ENCODE measurements around the gene SYTL3.
"Not testable (repeated sequence)": the region's sequence is repeated elsewhere in the genome, so short reads cannot be mapped to it uniquely, and the experiment has no call there.

The SYTL3 gene, protein sequence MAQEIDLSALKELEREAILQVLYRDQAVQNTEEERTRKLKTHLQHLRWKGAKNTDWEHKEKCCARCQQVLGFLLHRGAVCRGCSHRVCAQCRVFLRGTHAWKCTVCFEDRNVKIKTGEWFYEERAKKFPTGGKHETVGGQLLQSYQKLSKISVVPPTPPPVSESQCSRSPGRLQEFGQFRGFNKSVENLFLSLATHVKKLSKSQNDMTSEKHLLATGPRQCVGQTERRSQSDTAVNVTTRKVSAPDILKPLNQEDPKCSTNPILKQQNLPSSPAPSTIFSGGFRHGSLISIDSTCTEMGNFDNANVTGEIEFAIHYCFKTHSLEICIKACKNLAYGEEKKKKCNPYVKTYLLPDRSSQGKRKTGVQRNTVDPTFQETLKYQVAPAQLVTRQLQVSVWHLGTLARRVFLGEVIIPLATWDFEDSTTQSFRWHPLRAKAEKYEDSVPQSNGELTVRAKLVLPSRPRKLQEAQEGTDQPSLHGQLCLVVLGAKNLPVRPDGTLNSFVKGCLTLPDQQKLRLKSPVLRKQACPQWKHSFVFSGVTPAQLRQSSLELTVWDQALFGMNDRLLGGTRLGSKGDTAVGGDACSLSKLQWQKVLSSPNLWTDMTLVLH

DNA sequence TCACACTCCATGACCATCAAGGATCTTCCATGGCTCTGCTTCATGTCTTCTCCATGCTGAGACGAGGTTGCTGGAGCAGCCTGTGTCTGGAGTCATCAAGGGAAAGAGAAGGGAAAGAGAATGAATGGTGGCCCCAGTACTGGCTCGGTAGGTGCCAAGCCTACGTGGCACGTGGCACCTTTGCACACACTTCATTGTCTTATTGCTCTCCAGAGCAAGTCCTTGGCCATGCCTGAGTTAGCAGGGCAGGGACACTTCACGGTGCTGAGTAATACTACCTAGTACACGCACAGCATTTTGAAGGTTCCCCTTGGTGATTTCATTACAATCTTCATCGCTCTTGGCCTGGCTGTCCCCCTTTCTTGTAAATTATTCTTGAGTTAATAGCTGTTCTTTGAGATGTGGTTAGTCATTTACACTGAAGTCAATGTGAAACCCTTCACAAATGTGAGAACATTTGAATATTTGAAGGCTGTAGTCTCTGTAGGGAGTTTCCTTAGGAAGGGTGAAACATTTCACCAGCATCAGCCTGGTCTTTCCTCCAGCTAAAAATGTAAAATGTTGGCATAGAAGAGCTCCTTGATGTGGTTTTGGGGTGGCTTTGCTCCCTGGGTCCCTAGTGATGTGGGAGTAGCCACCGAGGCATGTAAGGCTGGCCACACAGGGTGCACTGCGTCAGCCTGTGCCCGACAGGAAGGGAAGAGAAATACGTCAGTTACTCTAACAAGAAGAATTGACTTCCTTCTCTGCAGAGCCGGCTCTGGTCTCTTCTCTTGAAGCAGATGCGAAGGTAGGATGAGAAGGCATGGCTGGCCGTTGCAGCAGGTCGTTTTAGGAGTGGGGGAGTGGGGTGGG, at the start of gene SYTL3:
TSS of gene SYTL3 (plus strand) at position 766 of the 855 bp plus-strand sequence. CDS start 13,215 bp downstream, outside the sequence.
- DNase-seq = no peak

DNA sequence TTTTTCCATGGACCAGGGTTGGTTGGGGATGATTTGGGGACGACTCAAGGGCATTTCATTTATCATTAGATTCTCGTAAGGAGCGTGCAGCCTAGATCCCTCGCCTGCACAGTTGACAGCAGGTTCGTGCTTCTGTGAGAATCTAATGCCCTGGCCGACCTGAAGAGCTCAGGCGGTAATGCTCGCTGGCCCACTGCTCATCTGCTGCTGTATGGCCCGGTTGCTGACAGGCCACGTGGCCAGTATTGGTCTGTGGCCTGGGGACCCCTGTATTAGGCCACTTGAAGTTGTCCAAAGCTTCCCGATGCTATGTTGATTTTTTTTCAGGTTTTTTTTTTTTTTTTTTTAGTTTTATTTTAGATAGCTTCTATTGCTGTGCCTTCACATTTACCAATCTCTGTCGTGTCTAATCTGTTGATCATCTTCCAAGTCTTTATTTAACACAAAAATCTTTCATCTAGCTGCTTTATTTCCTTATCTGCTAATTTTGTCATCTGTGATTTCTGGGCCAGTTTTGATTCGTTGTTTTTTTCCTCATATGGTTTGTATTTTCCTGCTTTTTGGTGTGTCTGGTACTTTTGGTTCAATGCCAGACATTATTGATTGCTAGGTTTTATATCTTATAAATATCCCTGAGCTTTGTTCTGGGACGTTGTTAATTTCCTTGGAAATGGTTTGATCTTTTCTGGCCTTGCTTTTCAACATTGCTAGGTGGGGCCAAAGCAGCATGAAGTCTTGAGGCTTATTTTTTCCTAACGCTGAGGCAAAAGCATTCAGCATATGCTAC, 46.4 kb upstream of the SYTL3 start:
- DNase-seq = no peak

DNA sequence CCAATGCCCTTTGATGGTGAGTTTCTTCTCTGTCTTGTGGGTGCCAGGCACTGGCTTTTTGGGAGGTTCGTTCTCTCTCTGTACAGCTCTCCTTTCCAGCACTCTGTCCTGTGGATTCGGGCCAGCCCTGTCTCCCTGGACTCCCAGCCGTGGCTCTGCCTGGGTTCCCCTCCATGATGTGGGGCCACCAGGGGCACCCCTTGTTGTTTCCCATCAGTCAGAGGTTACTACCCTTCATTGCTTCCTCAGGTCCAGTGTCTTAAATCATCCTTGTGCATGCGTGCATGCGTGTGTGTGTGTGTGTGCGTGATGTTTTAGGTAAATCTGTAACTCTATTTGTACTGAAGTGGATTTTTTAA, 45.8 kb upstream of the SYTL3 start:
- DNase-seq = no peak

DNA sequence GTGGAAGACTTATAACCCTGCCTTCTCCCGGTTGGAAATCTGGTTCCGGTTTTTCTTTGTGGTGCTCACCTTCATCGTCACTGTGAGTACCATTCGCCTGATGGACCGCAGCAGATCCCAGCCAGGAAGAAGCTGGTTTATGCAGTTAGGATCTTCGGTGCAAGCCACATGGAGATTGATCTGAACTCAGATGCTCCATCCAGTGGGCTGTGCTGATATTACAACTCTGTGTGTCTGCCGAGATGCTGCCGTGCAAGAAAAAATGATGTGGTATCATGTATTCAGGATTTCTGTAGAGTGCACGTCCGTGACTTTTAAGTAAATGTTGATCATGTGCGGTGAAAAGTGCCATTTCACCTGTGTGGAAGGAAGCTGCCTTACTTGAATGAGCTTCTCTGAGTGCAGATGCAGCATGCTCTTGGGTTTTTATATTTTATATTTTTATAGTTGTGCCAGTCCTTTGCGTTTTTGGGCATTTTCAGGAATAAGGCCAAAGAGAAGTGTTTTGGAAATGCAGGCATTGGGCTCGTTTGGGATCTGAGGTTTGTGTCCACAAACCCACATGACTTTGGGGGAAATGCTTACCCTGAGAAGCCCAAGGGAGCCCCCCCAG, 44.5 kb upstream of the SYTL3 start:
- DNase-seq = peak; percentile 62

DNA sequence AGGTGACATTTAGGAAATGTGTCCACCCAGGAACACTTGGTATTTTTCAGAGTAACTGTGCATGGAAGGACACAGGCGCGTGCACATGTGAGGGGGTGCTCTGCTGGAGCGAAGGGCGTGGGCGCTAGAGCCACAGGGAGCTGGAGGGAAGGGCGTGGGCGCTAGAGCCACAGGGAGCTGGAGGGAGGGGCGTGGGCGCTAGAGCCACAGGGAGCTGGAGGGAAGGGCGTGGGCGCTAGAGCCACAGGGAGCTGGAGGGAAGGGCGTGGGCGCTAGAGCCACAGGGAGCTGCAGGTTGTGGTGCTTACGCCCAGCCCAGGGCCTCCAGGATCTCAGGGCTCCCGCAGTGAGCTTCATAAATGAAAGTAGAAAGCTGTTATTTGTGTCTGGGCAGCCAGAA, 43.8 kb upstream of the SYTL3 start:
- DNase-seq = not testable (repeated sequence)

DNA sequence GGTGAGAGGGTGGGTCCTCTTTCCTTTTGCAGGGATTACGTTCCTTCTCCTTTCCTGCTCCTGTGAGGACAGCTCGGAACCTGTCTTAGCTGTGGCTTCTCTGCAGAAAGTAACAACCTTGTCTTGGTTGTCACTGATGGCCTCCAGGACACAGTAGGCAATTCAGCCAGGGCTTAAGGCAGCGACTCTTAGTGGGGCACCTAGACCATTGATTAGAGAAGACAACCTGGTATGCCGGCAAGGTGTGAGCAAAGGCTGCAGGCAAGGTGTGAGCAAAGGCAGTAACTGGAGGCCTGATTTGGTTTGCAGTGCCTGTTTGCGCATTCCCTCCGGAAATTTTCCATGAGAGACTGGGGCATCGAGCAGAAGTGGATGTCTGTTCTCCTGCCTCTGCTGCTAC, 42.9 kb upstream of the SYTL3 start:
- DNase-seq = no peak

DNA sequence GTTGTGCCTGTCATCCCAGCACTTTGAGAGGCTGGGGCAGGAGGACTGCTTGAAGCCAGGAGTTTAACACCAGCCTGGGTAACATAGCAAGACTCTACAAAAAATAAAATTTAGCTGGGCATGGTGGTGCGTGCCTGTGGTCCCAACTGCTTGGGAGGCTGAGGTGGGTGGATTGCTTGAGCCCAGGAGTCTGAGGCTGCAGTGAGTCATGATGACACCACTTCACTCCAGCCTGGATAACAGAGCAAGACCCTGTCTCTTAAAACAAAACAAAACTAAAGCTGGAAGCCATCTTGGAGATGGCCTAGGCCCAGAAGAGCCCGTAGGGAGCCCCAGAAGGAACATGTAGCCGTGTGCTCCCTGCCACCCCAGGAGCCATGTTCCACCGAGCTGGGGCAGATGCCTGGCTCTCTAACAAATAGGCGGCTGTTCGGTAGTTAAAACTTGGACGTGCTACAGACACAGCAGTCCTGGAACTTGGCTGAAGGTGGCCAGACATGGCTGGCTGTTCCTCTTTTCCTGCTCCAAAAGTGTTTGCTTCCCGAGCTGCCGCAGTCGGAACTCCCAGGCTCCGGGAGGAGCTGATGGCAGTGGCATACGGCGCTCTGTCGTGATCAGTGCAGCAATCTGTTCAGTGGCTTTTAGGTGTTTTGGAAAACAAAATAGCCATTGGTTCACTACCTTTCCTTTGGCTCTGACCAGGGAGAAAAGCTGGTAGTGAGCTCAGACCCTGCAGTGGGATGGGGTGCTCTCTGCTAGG, 42.3 kb upstream of the SYTL3 start:
- no peak for DNase-seq

DNA sequence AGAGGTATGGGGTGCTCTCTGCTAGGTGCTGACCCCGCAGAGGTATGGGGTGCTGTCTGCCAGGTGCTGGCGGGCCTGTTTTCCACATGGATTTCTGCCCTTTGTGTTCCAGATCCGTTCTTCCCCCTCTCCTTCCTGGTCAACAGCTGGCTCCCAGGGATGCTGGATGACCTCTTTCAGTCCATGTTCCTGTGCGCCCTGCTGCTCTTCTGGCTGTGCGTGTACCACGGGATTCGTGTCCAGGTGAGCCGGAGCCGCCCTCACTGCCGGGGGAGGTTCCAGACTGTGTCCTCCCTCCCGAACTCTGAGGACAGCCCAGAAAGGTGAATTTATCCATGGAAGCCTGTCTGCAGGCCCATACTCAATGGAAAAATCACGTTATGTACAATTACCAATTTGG, 41.6 kb upstream of the SYTL3 start:
- no peak for DNase-seq

DNA sequence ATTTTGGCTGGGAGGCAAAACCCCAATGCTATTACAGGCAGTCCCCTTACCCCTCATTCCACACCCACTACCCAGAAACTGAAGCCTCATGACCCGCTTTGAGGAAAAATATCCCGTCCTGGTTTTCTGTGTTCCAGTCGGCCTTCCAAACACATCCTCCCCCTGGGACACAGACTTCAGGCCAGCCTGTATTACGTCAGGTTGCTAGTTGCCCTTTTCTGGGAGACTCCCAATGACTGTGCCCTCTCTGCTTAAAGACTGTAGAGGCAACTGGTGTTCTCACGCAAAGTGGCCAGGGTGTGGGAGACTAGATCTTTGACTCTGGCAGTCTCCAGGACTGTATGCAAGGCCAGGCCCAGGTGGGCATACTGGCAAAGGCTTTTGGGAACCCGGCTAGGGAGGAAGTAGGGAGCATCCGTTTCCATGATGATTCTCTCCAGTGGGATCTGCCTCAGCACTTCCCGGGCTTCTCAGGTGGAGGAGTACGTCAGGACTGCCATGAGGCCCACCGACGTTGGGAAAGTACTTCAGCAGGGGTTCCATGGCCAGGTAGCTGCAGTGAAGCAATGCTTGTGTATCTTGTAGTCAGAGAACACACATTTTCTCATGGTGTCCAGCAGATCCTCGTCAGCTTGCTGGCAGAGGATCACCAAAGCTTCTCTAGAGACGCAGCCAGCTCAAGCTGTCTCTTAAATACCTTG, 40.2 kb upstream of the SYTL3 start:
- DNase-seq = no peak

DNA sequence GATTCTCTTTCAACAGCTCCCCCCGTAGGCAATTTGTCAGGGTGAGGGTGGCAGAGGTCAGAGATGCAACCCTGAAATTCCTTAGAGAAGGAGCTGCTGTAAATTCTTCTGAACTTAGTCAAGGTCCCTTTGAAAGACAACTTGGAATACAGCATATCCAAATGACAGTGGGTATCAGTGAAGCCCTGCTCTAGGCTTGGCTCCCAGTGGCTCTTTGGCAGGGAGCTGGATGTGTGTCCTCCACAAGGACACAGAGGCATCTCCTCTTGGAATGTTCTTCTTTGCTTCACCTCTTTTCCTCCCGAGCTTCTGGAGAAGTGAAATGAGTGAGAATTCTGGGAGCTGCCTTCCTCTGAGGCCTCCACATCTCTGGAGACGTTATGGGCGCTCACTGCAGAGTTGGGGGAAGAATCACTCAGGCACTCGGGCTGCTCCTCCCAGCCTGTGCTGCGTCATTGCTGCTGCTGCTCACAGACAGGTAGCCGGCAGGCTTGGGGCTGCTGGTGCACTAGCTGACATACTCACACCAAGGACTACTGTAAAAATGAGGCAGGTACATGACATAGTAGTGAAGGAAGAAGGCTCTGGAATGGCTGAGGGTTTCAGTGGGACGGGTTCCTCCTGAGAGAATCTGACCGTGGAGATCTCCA, 39.4 kb upstream of the SYTL3 start:
- DNase-seq = no peak

DNA sequence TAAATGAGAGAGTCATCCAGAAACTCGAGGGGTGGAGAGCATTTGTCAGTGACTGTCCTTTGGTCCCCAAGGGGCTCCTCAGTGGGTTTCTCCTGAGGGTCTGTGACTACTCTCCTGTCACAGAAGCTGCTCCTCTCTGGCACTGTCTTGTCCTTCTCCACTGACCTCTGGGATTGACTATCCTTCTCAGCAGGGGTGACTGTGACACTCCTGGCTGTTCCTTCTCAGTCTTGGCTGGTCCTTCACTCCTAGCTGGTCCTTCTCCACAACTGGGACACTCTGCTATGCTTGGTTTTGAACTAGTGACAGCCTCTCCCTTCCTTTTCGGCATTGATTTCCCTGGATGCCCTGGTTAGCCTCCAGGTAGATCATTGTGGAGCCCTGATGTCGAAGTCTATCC, 38.8 kb upstream of the SYTL3 start:
- no peak for DNase-seq

DNA sequence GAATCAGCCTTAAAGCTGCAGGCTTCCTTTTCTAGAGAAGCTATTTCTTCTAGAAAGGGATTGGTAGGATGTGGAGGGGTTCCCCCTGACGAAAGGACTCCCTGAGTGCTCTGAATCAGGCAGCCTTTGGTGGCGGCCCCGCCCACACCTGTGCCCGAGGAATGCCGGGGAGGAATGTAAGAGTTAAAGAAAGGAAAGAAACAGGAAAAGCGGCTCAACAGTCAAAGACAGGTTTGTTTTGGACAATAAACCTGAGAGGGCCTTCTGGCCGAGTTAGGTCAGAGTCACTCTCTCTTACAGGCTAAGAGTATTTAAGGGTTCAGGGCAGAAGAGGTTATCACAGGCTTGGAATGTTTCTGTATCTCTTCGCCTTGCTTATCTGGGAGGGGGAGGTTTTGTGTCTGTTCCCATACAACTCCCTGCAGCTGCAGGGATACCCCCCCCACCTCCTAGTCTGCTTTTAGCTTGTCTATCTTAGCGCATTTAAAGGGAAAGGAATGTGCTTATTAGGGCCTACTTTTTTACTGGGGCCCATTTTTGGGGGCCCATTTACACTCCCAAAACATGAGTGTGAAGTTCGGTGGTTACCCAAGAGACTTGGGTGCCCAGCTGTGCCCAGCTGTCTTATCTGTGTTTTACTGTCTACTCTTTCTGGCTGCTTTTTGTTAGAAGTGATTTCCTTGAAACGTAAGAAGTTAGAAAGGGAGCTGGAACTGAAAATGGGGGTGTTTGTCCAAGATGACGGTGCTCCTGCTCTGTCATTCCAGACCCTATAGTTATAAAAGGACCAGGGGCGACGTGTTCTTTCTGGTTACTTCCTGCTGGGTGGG, 38.1 kb upstream of the SYTL3 start:
- DNase-seq = no peak

DNA sequence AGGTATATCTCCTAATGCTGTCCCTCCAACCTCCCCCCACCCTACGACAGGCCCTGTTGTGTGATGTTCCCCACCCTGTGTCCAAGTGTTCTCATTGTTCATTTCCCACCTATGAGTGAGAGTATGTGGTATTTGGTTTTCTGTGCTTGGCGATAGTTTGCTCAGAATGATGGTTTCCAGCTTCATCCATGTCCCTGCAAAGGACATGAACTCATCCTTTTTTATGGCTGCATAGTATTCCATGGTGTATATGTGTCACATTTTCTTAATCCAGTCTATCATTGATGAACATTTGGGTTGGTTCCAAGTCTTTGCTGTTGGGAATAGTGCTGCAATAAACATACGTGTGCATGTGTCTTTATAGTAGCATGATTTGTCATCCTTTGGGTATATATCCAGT, 35.2 kb upstream of the SYTL3 start:
- DNase-seq = not testable (repeated sequence)

DNA sequence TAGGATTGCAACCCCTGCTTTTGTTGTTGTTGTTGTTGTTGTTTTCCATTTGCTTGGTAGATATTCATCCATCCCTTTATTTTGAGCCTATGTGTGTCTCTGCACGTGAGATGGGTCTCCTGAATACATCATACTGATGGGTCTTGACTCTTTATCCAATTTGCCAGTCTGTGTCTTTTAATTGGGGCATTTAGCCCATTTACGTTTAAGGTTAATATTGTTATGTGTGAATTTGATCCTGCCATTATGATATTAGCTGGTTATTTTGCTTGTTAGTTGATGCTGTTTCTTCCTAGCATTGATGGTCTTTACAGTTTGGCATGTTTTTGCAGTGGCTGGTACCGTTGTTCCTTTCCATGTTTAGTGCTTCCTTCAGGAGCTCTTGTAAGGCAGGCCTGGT, 31.6 kb upstream of the SYTL3 start:
- not testable (repeated sequence) for DNase-seq

DNA sequence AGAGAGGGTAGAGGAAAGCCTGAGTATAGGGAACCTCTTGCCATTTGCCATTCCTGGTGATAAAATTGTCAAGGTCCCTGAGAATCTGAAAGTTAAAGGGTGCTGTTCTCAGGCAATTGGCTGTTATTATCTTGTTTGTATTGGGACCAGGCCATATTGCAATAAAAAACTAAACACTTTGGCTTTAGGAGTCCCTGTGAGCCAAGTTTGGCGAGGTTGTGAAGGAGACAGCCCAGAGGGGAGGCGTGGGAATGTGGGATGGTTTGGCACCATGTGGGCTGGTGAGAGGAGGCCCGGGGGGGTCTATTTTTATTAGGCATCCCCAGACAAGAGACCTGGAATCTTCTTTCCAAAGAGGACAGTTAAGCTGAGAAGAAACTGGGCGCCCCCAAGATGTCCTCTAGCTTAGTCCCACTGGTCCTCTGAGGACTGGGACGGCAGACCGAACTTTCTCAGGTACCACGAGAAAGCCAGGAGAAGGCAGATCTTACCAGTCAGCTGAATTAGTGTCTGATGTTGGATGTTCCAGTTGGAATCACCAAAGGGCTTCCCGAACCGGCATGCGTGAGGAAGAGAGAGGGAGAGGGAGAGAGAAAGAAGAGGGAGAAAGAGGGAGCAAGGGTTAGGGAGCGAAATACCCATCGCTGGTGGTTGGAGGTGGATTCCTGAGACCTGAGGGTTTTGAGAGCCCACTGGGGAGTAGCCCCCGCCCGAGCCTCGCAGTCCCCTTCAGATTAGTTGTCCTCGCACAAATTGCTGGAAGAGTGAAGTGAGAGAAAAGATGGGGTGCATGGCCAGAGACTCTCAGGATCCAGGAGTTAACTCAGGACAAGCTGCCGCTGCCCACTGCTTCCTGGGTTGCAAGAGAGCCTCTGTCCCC, 29.7 kb upstream of the SYTL3 start:
- DNase-seq = peak; percentile 13

DNA sequence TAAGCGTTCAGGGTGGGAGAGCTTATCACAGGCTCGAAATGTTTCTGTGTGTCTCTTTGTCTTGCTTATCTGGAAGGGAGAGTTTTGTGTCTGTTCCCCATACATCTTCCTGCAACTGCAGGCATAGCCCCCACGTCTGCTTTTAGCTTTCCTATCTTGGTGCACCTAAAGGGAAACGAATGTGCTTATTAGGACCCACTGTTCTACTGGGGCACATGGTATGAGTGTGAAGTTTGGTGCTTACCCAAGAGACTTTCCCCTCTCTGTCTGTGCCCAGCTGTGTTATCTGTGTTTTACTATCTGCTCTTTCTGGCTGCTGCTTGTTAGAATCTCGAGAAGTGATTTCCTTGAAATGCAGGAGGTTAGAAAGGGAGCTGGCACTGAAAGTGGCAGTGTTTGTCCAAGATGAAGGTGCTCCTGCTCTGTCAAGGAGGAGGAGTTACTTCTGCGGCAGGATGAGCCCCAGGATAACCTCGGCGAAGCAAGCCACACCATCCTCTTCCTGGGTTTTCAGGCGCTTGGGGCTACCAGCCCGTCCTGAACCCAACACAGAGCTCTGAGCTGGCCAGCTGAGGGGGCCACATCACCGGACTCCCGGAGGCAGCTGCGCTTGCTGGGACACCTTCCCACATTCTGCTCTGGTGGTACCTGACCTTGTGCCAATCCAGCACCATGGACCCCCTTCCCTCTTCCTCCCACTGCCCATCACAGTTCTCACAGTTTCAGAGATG, 28.7 kb upstream of the SYTL3 start:
- DNase-seq = no peak

DNA sequence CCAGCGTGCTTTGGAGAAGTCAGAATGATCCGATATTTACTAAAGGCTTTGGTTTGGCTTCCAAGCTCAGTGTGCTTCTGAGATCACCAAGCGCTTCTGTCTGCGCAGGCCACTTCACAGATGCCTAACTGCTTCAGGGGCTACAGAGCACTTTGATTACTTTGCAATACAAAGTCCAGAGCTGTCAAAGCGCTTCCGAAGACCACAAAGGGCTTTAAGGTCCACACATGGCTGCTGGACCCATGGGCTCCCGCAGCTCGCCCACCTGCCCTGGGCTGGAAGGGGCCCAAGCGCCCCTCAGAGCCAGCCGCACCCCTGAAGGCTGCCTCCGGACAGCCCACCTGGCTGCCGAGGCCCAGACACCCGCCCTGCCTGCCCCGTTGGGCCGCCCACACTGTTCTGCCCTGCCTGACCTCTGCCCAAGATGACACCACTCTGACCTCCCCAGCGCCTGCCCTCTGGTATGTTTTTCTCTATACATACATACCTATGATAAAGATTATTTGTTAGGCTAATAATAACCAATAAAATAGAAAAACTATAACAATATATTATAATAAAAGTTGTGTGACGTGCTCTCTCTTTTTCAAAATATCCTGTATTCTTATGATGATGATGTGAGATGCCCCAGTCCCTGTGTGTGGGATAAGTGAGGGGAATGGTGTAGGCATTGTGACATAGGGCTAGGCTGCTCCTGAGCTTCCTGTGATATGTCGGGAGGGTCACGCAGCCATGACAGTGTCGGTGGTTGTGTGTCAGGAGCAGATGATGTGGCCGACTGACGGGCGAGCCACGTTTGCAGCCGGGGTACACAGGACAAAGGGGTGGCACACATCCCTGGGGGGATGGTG, 27.9 kb upstream of the SYTL3 start:
- DNase-seq = no peak
